GM12873 (cell line): ENCODE data around the gene MAML3.

Source experiments
- CTCF ChIP-seq: IDR thresholded peaks from 2 replicates; pipeline ENCODE4 v1.5.1; 2012; ENCODE audit warnings: low read depth, mild to moderate bottlenecking, moderate library complexity, low read length, control low read depth; ENCODE audit not compliant: insufficient read depth; ENCODE audit errors: missing control alignments

MAML3 gene

GRCh38 chr4:140000232-140000631, 153.8 kb downstream of the MAML3 start:
- no peak for TF ChIP-seq CTCF

GRCh38 chr4:139988863-139989765, 164.9 kb downstream of the MAML3 start:
- no peak for TF ChIP-seq CTCF

GRCh38 chr4:139987502-139987850, 166.5 kb downstream of the MAML3 start:
- no peak for TF ChIP-seq CTCF

- TF ChIP-seq CTCF = no peak
Measured at GRCh38 chr4:139986689-139987501, 167.1 kb downstream of the MAML3 start.

GRCh38 chr4:139986106-139986505, 167.9 kb downstream of the MAML3 start:
- TF ChIP-seq CTCF = no peak

GRCh38 chr4:139985401-139985800, 168.6 kb downstream of the MAML3 start:
- no peak for TF ChIP-seq CTCF

- no peak for TF ChIP-seq CTCF
Measured at GRCh38 chr4:139984471-139984870, 169.5 kb downstream of the MAML3 start.
